Trophoblast cell (in vitro differentiated cells and primary cell): ENCODE results near the gene CC2D2A.

Experiments used
- DNase-seq, 2 donors: peaks; one replicate each; pipeline ENCODE4 v3.0.0-alpha.2; 2016
- H2AFZ ChIP-seq: 2 replicates; pipeline ENCODE4 v1.6.1; 2013; ENCODE audit warnings: low read length, moderate library complexity, mild to moderate bottlenecking; ENCODE audit not compliant: insufficient read depth, poor library complexity
- H2AK5ac ChIP-seq: 2 replicates; pipeline ENCODE4 v1.6.1; 2013; ENCODE audit warnings: mild to moderate bottlenecking, low read length
- H2BK120ac ChIP-seq: 2 replicates; pipeline ENCODE4 v1.6.1; 2013; ENCODE audit warnings: low read length, mild to moderate bottlenecking, moderate library complexity; ENCODE audit not compliant: insufficient read depth, poor library complexity
- H2BK12ac ChIP-seq: 2 replicates; pipeline ENCODE4 v1.6.1; 2013; ENCODE audit warnings: mild to moderate bottlenecking, low read length, moderate library complexity
- H2BK5ac ChIP-seq: 2 replicates; pipeline ENCODE4 v1.6.1; 2013; ENCODE audit warnings: low read length, low read depth, moderate library complexity, mild to moderate bottlenecking; ENCODE audit not compliant: poor library complexity
- H3K14ac ChIP-seq: 2 replicates; pipeline ENCODE4 v1.6.1; 2013; ENCODE audit warnings: mild to moderate bottlenecking, low read length
- H3K18ac ChIP-seq: 2 replicates; pipeline ENCODE4 v1.6.1; 2013; ENCODE audit warnings: mild to moderate bottlenecking, low read length
- H3K23ac ChIP-seq: 2 replicates; pipeline ENCODE4 v1.6.1; 2013; ENCODE audit warnings: low read length
- H3K27ac ChIP-seq: 2 replicates; pipeline ENCODE4 v1.5.1; 2013; ENCODE audit warnings: low read depth, mild to moderate bottlenecking, inconsistent platforms, low read length, moderate library complexity
- H3K27me3 ChIP-seq: 2 replicates; pipeline ENCODE4 v1.6.1; 2013; ENCODE audit warnings: inconsistent platforms, mild to moderate bottlenecking, low read length, moderate library complexity; ENCODE audit not compliant: insufficient read depth
- H3K36me3 ChIP-seq, 2 experiments: 1 replicate in 1 of 2; 2 replicates in 1 of 2; pipeline ENCODE4 v1.6.1; 2013; ENCODE audit warnings: low read length in 2 of 2, mild to moderate bottlenecking in 2 of 2, moderate library complexity in 1 of 2; ENCODE audit not compliant: insufficient read depth in 2 of 2, control insufficient read depth in 1 of 2
- H3K4ac ChIP-seq: 2 replicates; pipeline ENCODE4 v1.6.1; 2013; ENCODE audit warnings: low read depth, mild to moderate bottlenecking, low read length, moderate library complexity
- H3K4me1 ChIP-seq, 2 experiments: 1 replicate in 1 of 2; 2 replicates in 1 of 2; pipeline ENCODE4 v1.6.1; 2013; ENCODE audit warnings: low read length in 2 of 2, mild to moderate bottlenecking in 2 of 2, moderate library complexity in 1 of 2; ENCODE audit not compliant: insufficient read depth in 2 of 2, control insufficient read depth in 1 of 2
- H3K4me2 ChIP-seq: 2 replicates; pipeline ENCODE4 v1.6.1; 2013; ENCODE audit warnings: inconsistent platforms, mild to moderate bottlenecking, low read length, moderate library complexity
- H3K4me3 ChIP-seq: 2 replicates; pipeline ENCODE4 v1.5.1; 2013; ENCODE audit warnings: mild to moderate bottlenecking, low read depth, low read length, inconsistent platforms
- H3K79me1 ChIP-seq: one replicate; pipeline ENCODE4 v1.6.1; 2013; ENCODE audit warnings: low read length
- H3K79me2 ChIP-seq: 2 replicates; pipeline ENCODE4 v1.6.1; 2013; ENCODE audit warnings: low read length, mild to moderate bottlenecking; ENCODE audit not compliant: control insufficient read depth, insufficient read depth, poor library complexity
- H3K9ac ChIP-seq: 2 replicates; pipeline ENCODE4 v1.6.1; 2013; ENCODE audit warnings: mild to moderate bottlenecking, low read length
- H3K9me3 ChIP-seq: 2 replicates; pipeline ENCODE4 v1.6.1; 2013; ENCODE audit warnings: low read depth, mild to moderate bottlenecking, control low read depth, inconsistent platforms, low read length; ENCODE audit not compliant: insufficient read depth
- H4K12ac ChIP-seq: 2 replicates; pipeline ENCODE4 v1.6.1; 2013; ENCODE audit warnings: low read depth, mild to moderate bottlenecking, low read length, moderate library complexity
- H4K8ac ChIP-seq: 2 replicates; pipeline ENCODE4 v1.6.1; 2013; ENCODE audit warnings: low read depth, mild to moderate bottlenecking, low read length, moderate library complexity
- H4K91ac ChIP-seq: one replicate; pipeline ENCODE4 v1.6.1; 2013; ENCODE audit warnings: low read depth, mild to moderate bottlenecking, low read length, moderate library complexity
- WGBS: extraction: QIAGEN DNeasy Blood & Tissue Kit; methylation state at CpG from one replicate; pipeline ENCODE4 v1.1.7; 2013; ENCODE audit warnings: missing lambda C conversion rate; ENCODE audit not compliant: insufficient read length, insufficient coverage; ENCODE audit errors: extremely low coverage; 5-methylcytosine and 5-hydroxymethylcytosine counted together

Gene CC2D2A

GRCh38 chr4:15598644-15599043, 129.0 kb downstream of the CC2D2A start:
- no peak for DNase-seq
- Histone ChIP-seq H3K4ac (no peak overlapping the region), H2AK5ac (no peak overlapping the region), H3K9ac (no peak overlapping the region), H3K4me3 (no peak overlapping the region), H2BK12ac (no peak overlapping the region), H4K91ac (no peak overlapping the region), H2BK5ac (no peak overlapping the region), H3K4me2 (no peak overlapping the region), H3K27me3 (no peaks in the 10 kb centered on the region), H3K36me3 (peaks cover 6 to 7% of the 10 kb centered on the region in 2 experiments), H3K18ac (no peak overlapping the region), H4K12ac (no peak overlapping the region), H3K79me2 (no peaks in the 10 kb centered on the region), H3K27ac (no peak overlapping the region), H3K14ac (no peak overlapping the region), H3K4me1 (no peaks in the 10 kb centered on the region), H2AFZ (no peak overlapping the region), H3K23ac (no peak overlapping the region), H2BK120ac (no peak overlapping the region), H3K9me3 (no peaks in the 10 kb centered on the region), H3K79me1 (no peaks in the 10 kb centered on the region), H4K8ac (no peak overlapping the region)
- WGBS = no CpG with 5 or more reads among the region's 4 CpGs

DNA sequence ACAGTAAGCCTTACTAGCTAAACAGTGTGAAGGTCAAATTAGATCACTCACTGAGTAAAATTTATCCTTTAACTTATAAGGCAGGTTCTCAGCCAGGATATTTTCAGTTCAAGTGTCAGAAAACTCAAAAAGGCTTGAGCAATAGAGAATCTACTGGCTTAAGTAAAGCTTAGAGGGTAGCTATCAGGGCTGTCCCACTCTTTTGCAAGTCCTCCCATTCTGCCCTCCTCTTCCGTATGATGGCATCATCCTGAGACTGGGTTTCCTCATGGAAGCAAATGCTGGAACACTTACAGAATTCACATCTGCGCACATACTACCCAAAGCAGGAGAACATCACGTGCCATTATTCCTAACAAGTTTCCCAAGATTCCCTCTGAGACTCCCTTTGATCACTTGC, 130.5 kb downstream of the CC2D2A start:
- H3K9ac ChIP-seq = no peak overlapping the region
- no peak overlapping the region for H3K14ac ChIP-seq
- no peak overlapping the region for H4K91ac ChIP-seq
- no peak overlapping the region for H3K18ac ChIP-seq
- no CpG with 5 or more reads among the region's 3 CpGs for WGBS
- no peak overlapping the region for H3K27ac ChIP-seq
- peaks cover 6 to 7% of the 10 kb centered on the region in 2 experiments for H3K36me3 ChIP-seq
- H2BK5ac ChIP-seq = no peak overlapping the region
- no peak overlapping the region for H3K23ac ChIP-seq
- H3K4ac ChIP-seq = no peak overlapping the region
- no peak overlapping the region for H4K8ac ChIP-seq
- no peak for DNase-seq
- no peak overlapping the region for H2AFZ ChIP-seq
- no peak overlapping the region for H3K4me2 ChIP-seq
- H2AK5ac ChIP-seq = no peak overlapping the region
- no peaks in the 10 kb centered on the region for H3K79me2 ChIP-seq
- H2BK12ac ChIP-seq = no peak overlapping the region
- H3K79me1 ChIP-seq = no peaks in the 10 kb centered on the region
- no peak overlapping the region for H2BK120ac ChIP-seq
- H4K12ac ChIP-seq = no peak overlapping the region
- no peaks in the 10 kb centered on the region for H3K27me3 ChIP-seq
- H3K9me3 ChIP-seq = no peaks in the 10 kb centered on the region
- H3K4me3 ChIP-seq = no peak overlapping the region
- no peaks in the 10 kb centered on the region for H3K4me1 ChIP-seq

GRCh38 chr4:15601862-15602261, 132.2 kb downstream of the CC2D2A start:
- H4K12ac ChIP-seq = no peak overlapping the region
- no peak overlapping the region for H2BK120ac ChIP-seq
- WGBS = no CpG with 5 or more reads among the region's 2 CpGs
- no peaks in the 10 kb centered on the region for H3K79me1 ChIP-seq
- H3K27me3 ChIP-seq = no peaks in the 10 kb centered on the region
- no peak overlapping the region for H3K4me2 ChIP-seq
- no peak overlapping the region for H2AK5ac ChIP-seq
- peaks cover 6 to 7% of the 10 kb centered on the region in 2 experiments for H3K36me3 ChIP-seq
- no peak overlapping the region for H3K4ac ChIP-seq
- H3K4me3 ChIP-seq = no peak overlapping the region
- no peak overlapping the region for H3K23ac ChIP-seq
- H2BK5ac ChIP-seq = no peak overlapping the region
- no peaks in the 10 kb centered on the region for H3K79me2 ChIP-seq
- H3K9ac ChIP-seq = no peak overlapping the region
- H2BK12ac ChIP-seq = no peak overlapping the region
- no peak overlapping the region for H4K91ac ChIP-seq
- H3K18ac ChIP-seq = no peak overlapping the region
- no peaks in the 10 kb centered on the region for H3K9me3 ChIP-seq
- no peaks in the 10 kb centered on the region for H3K4me1 ChIP-seq
- no peak overlapping the region for H3K27ac ChIP-seq
- no peak overlapping the region for H4K8ac ChIP-seq
- DNase-seq = no peak
- no peak overlapping the region for H3K14ac ChIP-seq
- no peak overlapping the region for H2AFZ ChIP-seq

GRCh38 chr4:15605537-15605936, 135.9 kb downstream of the CC2D2A start:
- no peaks in the 10 kb centered on the region for H3K79me2 ChIP-seq
- H2BK120ac ChIP-seq = no peak overlapping the region
- no CpG with 5 or more reads among the region's 5 CpGs for WGBS
- no peak overlapping the region for H3K4me2 ChIP-seq
- H3K27me3 ChIP-seq = no peaks in the 10 kb centered on the region
- H3K9me3 ChIP-seq = no peaks in the 10 kb centered on the region
- no peak overlapping the region for H2BK5ac ChIP-seq
- H3K4ac ChIP-seq = no peak overlapping the region
- no peak overlapping the region for H3K4me3 ChIP-seq
- no peaks in the 10 kb centered on the region for H3K4me1 ChIP-seq
- no peak overlapping the region for H3K18ac ChIP-seq
- H4K91ac ChIP-seq = no peak overlapping the region
- no peak overlapping the region for H3K27ac ChIP-seq
- no peak for DNase-seq
- no peak overlapping the region for H4K8ac ChIP-seq
- H3K36me3 ChIP-seq = peaks cover 4 to 5% of the 10 kb centered on the region in 2 experiments
- no peak overlapping the region for H2AFZ ChIP-seq
- H4K12ac ChIP-seq = no peak overlapping the region
- H2BK12ac ChIP-seq = no peak overlapping the region
- H3K23ac ChIP-seq = no peak overlapping the region
- no peaks in the 10 kb centered on the region for H3K79me1 ChIP-seq
- no peak overlapping the region for H3K14ac ChIP-seq
- no peak overlapping the region for H2AK5ac ChIP-seq
- H3K9ac ChIP-seq = no peak overlapping the region
